Measurements from ENCODE around the gene SLC19A1. TPM values are rescaled to one million over a fixed set of nuclear protein-coding genes. Genes with fewer than 3 reads are reported as not detected.
A peak's percentile ranks its signal among the peaks of the same experiment; 100 is the strongest.

SLC19A1 gene
- total RNA-seq, 2 experiments from 2014 or later: 53.2 to 60.2 TPM

DNA sequence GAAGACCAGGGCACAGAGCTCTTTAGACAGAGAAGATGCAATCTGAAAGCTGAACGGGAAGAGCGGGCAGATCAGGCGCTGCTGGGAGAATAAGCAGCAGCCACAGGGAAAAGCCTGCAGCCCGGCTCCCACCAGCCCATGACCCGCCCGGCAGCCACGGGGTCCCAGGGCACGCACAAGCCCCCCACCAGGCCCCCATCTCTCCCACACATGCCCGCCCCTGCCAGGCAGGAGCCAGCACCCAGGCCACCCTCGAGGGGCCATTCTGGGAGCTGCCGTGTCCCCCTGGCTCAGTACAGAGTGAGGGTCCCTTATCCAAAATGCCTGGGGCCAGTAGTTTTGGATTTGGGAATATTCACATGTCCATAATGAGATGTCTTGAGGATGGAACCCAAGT is 16.3 kb downstream of the SLC19A1 start:
- Mint-ChIP-seq H3K9me3 (ENCODE audit: low read depth) (peaks cover 7% of the 10 kb centered on the region), H3K27ac (no peak overlapping the region), H3K27me3 (no peaks in the 10 kb centered on the region), H3K4me1 (no peaks in the 10 kb centered on the region), H3K36me3 (peaks cover 42% of the 10 kb centered on the region), H3K4me3 (no peak overlapping the region)
- DNase-seq: no peak
- no peak for ATAC-seq
- CTCF ChIA-PET: interaction anchor here (1.1 kb wide), 1 partner anchor 48 kb away, joined by 3 read pairs; no protein-coding TSS in a partner anchor

DNA sequence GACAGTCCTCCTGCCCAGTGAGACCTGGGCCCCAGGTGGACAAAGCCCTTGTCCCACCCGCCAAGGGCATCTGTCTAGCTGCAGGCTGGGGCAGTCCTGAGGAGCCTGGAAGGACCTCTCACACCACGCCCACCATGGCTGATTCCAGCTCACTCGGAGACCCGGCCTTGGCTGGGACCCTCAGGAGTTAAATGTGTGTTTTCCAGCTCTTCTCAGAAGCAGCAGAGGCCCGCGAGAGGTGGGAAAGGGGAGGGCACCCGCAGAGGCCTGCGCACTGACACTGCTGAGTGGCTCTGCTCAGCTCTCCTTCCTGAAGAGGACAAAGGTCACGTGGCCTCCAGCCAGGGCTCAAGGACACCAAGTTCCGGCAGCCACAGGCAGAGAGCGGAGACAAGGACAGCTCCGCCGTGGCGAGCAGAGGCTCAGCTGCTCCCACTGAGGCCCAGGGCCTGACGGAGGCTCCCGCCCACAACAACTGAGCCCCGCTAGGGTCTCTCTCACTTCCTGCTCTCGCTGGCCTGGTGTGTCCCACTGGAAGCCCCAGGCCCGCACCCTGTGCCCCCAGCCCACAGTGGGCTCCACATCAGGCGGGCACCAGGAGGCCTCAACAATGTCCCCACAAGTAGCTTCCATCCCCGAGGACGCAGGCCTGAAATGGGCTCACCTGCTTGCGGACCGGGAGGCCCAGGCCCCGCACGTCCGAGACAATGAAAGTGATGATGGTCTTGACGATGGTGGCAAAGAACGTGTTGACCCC is 16.9 kb downstream of the SLC19A1 start:
- DNase-seq (no peak), ATAC-seq (no peak)
- no peaks in the 10 kb centered on the region for H3K4me1 Mint-ChIP-seq
- H3K9me3 Mint-ChIP-seq (ENCODE audit: low read depth): peaks cover 7% of the 10 kb centered on the region
- CTCF ChIA-PET: interaction anchor here (1.1 kb wide), 1 partner anchor 47 kb away, joined by 3 read pairs; no protein-coding TSS in a partner anchor
- H3K27ac Mint-ChIP-seq: no peak overlapping the region
- H3K36me3 Mint-ChIP-seq: peaks cover 47% of the 10 kb centered on the region
- no peaks in the 10 kb centered on the region for H3K27me3 Mint-ChIP-seq
- no peak overlapping the region for H3K4me3 Mint-ChIP-seq

DNA sequence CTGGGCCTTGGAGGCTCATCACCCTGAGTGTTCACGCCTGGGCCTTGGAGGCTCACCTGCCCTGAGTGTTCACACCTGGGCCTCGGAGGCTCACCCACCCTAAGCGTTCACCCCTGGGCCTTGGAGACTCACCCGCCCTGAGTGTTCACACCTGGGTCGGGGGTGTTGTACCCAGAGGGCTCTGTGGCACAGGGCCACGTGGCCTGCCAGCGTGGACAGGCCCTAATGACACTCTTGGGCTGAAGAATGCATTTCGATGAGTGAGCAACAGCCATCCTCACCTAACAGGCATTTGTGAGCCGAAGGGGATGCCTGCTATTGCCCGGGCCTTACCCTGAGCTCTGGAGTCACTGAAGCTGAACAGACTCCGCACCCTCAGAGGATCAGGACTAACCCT is 17.5 kb downstream of the SLC19A1 start:
- ATAC-seq: no peak
- peaks cover 53% of the 10 kb centered on the region for H3K36me3 Mint-ChIP-seq
- peaks cover 2% of the 10 kb centered on the region for H3K4me1 Mint-ChIP-seq
- peaks cover 13% of the 10 kb centered on the region for H3K9me3 Mint-ChIP-seq (ENCODE audit: low read depth)
- H3K4me3 Mint-ChIP-seq: no peak overlapping the region
- CTCF ChIA-PET: interaction anchor here (1.1 kb wide), 1 partner anchor 46 kb away, joined by 3 read pairs; no protein-coding TSS in a partner anchor
- no peaks in the 10 kb centered on the region for H3K27me3 Mint-ChIP-seq
- DNase-seq: no peak
- H3K27ac Mint-ChIP-seq: no peak overlapping the region

DNA sequence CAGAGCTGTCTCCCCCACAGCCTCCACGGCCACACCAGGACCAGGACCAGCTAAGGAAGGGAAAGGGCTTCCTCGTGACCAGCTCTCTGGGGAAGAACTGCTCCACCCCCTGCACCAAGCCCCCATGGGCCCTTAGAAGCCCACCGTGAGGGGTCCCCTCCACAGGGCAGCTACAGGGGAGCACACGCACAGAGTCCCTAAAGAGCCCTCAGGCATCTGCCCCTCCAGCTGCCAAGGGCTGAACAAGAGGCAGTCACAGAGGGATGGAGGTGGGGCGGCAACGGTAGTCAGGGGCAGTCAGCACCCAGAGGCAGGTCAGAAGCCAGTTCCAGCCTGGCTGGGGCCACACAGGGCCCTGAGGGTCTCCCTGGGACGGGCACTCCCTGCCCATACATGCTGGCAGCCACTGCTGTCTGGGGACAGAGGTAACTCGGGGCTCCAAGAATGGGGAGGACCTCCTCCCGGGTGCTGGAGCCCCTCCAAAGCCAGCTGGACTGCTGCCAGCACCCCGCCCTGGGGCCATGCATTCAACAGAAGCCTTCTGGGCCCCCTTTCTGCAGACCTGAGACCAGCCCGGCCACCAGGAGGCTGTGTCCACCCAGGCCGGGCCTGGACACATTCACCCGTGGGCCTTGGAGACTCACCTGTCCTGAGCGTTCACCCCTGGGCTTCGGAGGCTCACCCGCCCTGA is 18.7 kb downstream of the SLC19A1 start:
- peaks cover 65% of the 10 kb centered on the region for H3K36me3 Mint-ChIP-seq
- H3K4me3 Mint-ChIP-seq: no peak overlapping the region
- ATAC-seq (peak; percentile 16), DNase-seq (no peak)
- no peak overlapping the region for H3K27ac Mint-ChIP-seq
- H3K4me1 Mint-ChIP-seq: peaks cover 5% of the 10 kb centered on the region
- CTCF ChIA-PET: no interaction called here
- no peaks in the 10 kb centered on the region for H3K27me3 Mint-ChIP-seq
- H3K9me3 Mint-ChIP-seq (ENCODE audit: low read depth): peaks cover 23% of the 10 kb centered on the region

DNA sequence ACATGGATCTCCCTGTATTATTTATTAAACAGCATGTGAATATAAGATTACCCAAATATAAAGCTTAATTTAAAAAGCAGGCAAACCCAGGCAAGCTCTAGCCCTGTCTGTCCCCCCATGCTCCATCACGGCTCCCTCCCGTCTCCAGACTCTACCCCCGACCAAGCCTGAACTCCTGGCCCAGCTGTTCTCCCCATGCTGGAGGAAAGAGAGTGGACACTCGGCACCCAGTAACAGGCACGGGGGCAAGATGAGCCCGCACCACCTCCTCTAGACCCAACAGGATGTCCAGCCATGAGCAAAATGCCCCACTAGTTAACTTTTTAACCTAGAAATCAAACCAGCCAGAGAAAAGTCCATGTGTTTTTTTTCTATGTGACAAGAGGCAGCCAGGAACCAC is 19.3 kb downstream of the SLC19A1 start:
- H3K36me3 Mint-ChIP-seq: peaks cover 69% of the 10 kb centered on the region
- DNase-seq: no peak
- no peak for ATAC-seq
- H3K4me1 Mint-ChIP-seq: peaks cover 11% of the 10 kb centered on the region
- CTCF ChIA-PET: no interaction called here
- H3K27me3 Mint-ChIP-seq: no peaks in the 10 kb centered on the region
- no peak overlapping the region for H3K4me3 Mint-ChIP-seq
- H3K9me3 Mint-ChIP-seq (ENCODE audit: low read depth): peaks cover 27% of the 10 kb centered on the region
- no peak overlapping the region for H3K27ac Mint-ChIP-seq

DNA sequence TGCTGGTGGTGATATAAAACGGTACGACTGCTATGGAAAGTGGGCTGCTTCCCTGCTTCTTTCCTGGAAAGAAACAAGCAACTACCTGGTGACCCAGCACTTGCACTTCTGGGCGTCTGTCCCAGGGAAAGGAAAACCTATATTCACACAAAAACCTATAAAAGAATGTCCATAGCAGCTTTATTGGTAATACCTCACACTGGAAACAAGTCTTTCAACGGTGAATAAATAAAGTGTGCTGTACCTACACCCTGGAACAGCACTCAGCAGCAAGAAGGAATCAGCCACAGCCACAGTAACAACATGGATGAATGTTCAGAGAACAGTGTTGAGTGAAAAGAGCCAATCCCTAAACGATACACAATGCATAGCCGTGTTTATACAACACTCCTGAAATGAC is 19.9 kb downstream of the SLC19A1 start:
- peaks cover 17% of the 10 kb centered on the region for H3K4me1 Mint-ChIP-seq
- no peak overlapping the region for H3K4me3 Mint-ChIP-seq
- H3K36me3 Mint-ChIP-seq: peaks cover 71% of the 10 kb centered on the region
- CTCF ChIA-PET: no interaction called here
- H3K27ac Mint-ChIP-seq: no peak overlapping the region
- H3K27me3 Mint-ChIP-seq: no peaks in the 10 kb centered on the region
- DNase-seq (no peak), ATAC-seq (no peak)
- peaks cover 29% of the 10 kb centered on the region for H3K9me3 Mint-ChIP-seq (ENCODE audit: low read depth)

DNA sequence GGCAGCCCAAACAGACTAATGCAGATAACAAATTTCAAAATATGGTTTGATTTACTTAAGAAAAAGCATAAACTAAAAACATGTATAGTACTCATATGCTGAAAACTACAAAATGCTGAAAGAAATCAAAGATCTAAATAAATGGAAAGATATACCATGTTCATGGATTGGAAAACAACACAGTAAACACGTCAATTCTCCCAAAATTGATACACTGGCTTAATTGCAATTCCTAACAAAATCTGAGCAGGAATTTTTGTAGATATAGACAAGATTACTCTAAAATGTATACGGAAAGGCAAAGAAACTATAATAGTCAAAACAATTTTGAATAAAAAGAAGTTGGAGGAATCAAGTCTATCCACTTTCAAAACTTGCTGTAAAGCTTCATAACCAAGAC is 21.0 kb downstream of the SLC19A1 start:
- Mint-ChIP-seq H3K9me3 (ENCODE audit: low read depth) (peaks cover 29% of the 10 kb centered on the region), H3K4me3 (no peak overlapping the region), H3K27ac (no peak overlapping the region), H3K27me3 (no peaks in the 10 kb centered on the region), H3K4me1 (peaks cover 20% of the 10 kb centered on the region), H3K36me3 (peaks cover 70% of the 10 kb centered on the region)
- no peak for DNase-seq
- CTCF ChIA-PET: interaction anchor here (1.2 kb wide), 1 partner anchor 75 kb away, joined by 5 read pairs; no protein-coding TSS in a partner anchor
- no peak for ATAC-seq

DNA sequence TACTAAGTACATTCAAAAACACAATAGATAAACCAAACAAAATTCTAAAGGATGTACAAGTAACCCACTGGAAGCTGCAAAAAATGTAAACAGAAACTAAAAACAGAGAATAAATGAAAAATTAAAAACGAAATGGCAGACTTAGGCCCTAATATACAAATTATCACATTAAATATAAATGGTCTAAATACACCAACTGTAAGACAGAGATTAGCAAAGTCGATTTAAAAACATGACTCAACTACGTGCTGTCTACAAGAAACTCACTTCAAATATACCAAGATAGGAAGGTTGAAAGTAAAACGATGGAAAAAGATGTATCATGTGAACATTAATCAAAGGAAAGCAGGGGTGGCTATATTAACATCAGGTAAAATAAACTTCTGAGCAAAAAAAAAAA is 23.1 kb downstream of the SLC19A1 start:
- ATAC-seq: no peak
- no peak for DNase-seq
- CTCF ChIA-PET: interaction anchor here (0.7 kb wide), 1 partner anchor 80 kb away, joined by 3 read pairs; no protein-coding TSS in a partner anchor

DNA sequence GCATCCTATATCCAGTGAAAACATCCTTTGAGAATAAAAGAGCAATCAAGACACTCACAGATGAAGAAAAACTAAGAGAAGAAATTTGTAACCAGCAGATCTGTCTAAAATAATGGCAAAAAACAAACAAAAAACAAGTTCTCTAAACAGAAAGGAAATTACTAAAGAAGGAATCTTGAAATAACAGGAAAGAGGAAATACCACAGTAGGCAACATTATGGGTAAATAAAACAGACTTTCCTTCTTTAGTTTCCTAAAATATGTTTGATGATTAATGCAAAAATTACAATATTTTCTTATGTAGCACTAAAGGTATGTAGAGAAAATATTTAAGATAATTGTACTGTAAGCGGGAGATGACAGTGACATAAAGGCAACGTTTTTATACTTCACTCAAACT is 23.5 kb downstream of the SLC19A1 start:
- peak overlapping the region; percentile 93 for H3K27ac Mint-ChIP-seq
- DNase-seq (no peak), ATAC-seq (no peak)
- no peaks in the 10 kb centered on the region for H3K27me3 Mint-ChIP-seq
- peaks cover 29% of the 10 kb centered on the region for H3K9me3 Mint-ChIP-seq (ENCODE audit: low read depth)
- peaks cover 23% of the 10 kb centered on the region for H3K4me1 Mint-ChIP-seq
- CTCF ChIA-PET: no interaction called here
- no peak overlapping the region for H3K4me3 Mint-ChIP-seq
- H3K36me3 Mint-ChIP-seq: peaks cover 64% of the 10 kb centered on the region

More for the DNA sequence above, 23.1 kb downstream of the SLC19A1 start:
- H3K27ac Mint-ChIP-seq: no peak overlapping the region
- peaks cover 64% of the 10 kb centered on the region for H3K36me3 Mint-ChIP-seq
- no peaks in the 10 kb centered on the region for H3K27me3 Mint-ChIP-seq
- H3K4me3 Mint-ChIP-seq: no peak overlapping the region
- peaks cover 20% of the 10 kb centered on the region for H3K4me1 Mint-ChIP-seq
- peaks cover 29% of the 10 kb centered on the region for H3K9me3 Mint-ChIP-seq (ENCODE audit: low read depth)

DNA sequence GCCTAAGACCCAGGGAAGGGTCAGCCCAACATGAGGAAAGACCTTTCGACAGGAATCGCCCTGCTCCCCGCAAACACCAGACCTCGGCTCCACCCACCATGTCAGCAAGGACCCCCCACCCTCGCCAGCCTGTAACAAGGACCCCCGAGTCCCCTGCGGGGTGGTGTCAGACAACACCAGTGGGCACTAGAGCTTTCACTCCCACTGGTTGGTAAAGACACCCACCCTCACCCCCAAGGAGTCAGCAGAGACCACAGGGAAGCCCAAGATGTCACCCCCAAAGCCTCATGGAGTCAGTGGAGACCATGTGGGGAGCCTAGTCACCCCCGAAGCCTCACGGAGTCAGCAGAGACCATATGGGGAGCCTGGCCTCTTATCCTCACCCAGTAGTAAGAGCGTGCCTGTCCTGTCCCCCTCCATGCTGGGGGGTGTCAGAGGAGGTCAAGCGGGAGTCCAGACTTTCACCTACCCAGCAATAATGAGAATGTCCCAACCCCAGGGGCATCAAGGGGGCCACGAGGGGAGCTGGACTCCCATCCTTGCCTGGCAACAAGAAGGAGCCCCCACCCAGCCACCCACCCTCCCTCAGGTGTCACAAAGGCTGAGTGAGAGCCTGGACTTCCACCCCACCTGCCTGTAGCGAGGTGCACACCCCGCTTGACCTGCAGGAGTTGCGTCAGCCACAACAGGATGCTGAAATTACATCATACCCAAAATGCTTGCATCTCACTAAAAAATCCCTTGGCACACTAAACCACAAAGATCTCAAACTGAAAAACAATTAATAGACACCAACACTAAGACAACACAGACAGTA is 24.8 kb downstream of the SLC19A1 start:
- Mint-ChIP-seq H3K27me3 (no peaks in the 10 kb centered on the region), H3K4me1 (peaks cover 25% of the 10 kb centered on the region), H3K27ac (peak overlapping the region; percentile 93), H3K36me3 (peaks cover 52% of the 10 kb centered on the region), H3K9me3 (ENCODE audit: low read depth) (peaks cover 29% of the 10 kb centered on the region), H3K4me3 (peak overlapping the region; percentile 37)
- peak; percentile 74 for DNase-seq
- peak; percentile 68 for ATAC-seq
- CTCF ChIA-PET: interaction anchor here (1.2 kb wide), 1 partner anchor 34 kb away, joined by 6 read pairs; no protein-coding TSS in a partner anchor

DNA sequence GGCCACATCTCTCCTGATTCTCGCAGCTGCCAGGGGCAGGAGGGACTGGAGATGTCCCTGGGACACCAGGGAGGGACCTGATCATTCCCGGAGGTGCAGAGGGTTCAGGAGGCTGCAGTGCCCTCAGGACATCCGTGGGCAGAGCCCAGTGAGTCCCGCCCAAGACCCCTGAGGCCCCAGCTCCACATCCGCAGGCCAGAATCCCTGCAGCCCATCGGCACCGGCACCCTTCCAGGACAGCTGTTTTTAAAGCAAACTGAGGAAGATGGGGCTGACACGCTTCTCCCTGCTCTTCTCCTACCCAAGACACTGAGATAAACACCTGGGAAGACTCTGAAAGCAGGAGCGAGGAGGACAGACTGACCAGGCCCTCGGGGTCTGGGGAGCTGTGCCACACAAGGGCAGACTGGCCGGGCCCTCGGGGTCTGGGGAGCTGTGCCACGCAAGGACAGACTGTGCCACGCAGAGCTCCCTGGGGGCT is 25.5 kb downstream of the SLC19A1 start:
- Mint-ChIP-seq H3K4me3 (no peak overlapping the region), H3K27me3 (no peaks in the 10 kb centered on the region), H3K36me3 (peaks cover 45% of the 10 kb centered on the region), H3K9me3 (ENCODE audit: low read depth) (peaks cover 27% of the 10 kb centered on the region), H3K27ac (peak overlapping the region; percentile 93), H3K4me1 (peaks cover 25% of the 10 kb centered on the region)
- DNase-seq (no peak), ATAC-seq (no peak)
- CTCF ChIA-PET: interaction anchor here (1.2 kb wide), 1 partner anchor 34 kb away, joined by 6 read pairs; no protein-coding TSS in a partner anchor

DNA sequence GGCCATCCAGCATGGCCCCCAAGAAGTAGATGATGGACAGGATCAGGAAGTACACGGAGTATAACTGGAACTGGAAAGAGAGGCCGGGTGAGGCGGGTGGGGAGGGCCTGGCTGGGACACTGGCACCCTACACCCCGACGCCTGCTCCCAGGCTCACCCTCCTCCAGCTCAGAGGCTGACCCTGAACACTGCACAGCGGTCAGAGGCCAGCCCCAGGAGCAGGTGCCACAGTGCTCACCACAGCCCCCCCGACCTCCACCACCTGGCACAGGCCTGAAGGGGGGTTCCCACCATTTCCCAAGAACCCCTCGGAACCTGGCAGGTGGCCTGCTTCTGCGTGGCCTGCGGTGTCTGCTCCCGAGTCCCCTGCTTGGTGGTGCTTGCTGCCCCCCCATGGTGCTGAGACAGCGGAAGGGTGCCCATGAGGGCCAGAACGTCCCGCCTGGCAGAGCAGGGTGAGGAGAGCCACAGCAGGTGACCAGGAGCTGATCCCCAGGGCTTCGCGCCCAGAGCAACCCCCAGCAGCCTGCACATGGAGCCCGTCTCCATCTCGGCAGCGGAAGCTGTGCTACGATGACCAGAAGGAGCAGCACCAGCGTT is 26.1 kb downstream of the SLC19A1 start:
- Mint-ChIP-seq H3K9me3 (ENCODE audit: low read depth) (peaks cover 22% of the 10 kb centered on the region), H3K36me3 (peaks cover 40% of the 10 kb centered on the region), H3K4me3 (no peak overlapping the region), H3K27me3 (no peaks in the 10 kb centered on the region), H3K4me1 (peaks cover 25% of the 10 kb centered on the region), H3K27ac (no peak overlapping the region)
- no peak for ATAC-seq
- DNase-seq: no peak
- CTCF ChIA-PET: interaction anchor here (1.2 kb wide), 1 partner anchor 33 kb away, joined by 6 read pairs; no protein-coding TSS in a partner anchor
